ENCODE data around the gene CITED4. TPM values are rescaled to one million over a fixed set of nuclear protein-coding genes. Genes with fewer than 3 reads are reported as not detected.

Gene CITED4
- total RNA-seq, 1 donor from 2014 or later = 26.0 TPM

GRCh38 chr1:40838045-40838979 lies 23.9 kb downstream of the CITED4 start:
- no peak for DNase-seq (ENCODE audit: extremely low spot score, unreplicated experiment)
- Mint-ChIP-seq H3K9me3 (ENCODE audit: unreplicated experiment) (peaks cover 6% of the 10 kb centered on the region), H3K36me3 (ENCODE audit: unreplicated experiment) (peaks cover 3% of the 10 kb centered on the region), H3K27me3 (ENCODE audit: unreplicated experiment) (no peaks in the 10 kb centered on the region), H3K27ac (ENCODE audit: unreplicated experiment) (no peak overlapping the region), H3K4me1 (ENCODE audit: unreplicated experiment) (no peaks in the 10 kb centered on the region), H3K4me3 (ENCODE audit: unreplicated experiment) (no peak overlapping the region)
- TF ChIP-seq, protein P1, sequence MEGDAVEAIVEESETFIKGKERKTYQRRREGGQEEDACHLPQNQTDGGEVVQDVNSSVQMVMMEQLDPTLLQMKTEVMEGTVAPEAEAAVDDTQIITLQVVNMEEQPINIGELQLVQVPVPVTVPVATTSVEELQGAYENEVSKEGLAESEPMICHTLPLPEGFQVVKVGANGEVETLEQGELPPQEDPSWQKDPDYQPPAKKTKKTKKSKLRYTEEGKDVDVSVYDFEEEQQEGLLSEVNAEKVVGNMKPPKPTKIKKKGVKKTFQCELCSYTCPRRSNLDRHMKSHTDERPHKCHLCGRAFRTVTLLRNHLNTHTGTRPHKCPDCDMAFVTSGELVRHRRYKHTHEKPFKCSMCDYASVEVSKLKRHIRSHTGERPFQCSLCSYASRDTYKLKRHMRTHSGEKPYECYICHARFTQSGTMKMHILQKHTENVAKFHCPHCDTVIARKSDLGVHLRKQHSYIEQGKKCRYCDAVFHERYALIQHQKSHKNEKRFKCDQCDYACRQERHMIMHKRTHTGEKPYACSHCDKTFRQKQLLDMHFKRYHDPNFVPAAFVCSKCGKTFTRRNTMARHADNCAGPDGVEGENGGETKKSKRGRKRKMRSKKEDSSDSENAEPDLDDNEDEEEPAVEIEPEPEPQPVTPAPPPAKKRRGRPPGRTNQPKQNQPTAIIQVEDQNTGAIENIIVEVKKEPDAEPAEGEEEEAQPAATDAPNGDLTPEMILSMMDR (IDR thresholded peaks at IDR 0.05) = no peak

GRCh38 chr1:40837601-40838000 lies 24.6 kb downstream of the CITED4 start:
- Mint-ChIP-seq H3K4me1 (ENCODE audit: unreplicated experiment) (no peaks in the 10 kb centered on the region), H3K27me3 (ENCODE audit: unreplicated experiment) (no peaks in the 10 kb centered on the region), H3K9me3 (ENCODE audit: unreplicated experiment) (peaks cover 4% of the 10 kb centered on the region), H3K36me3 (ENCODE audit: unreplicated experiment) (peaks cover 3% of the 10 kb centered on the region), H3K27ac (ENCODE audit: unreplicated experiment) (no peak overlapping the region), H3K4me3 (ENCODE audit: unreplicated experiment) (no peak overlapping the region)
- TF ChIP-seq, protein P1 (IDR thresholded peaks at IDR 0.05) = no peak
- DNase-seq (ENCODE audit: extremely low spot score, unreplicated experiment) = no peak

GRCh38 chr1:40836283-40836682 lies 25.9 kb downstream of the CITED4 start:
- H3K9me3 Mint-ChIP-seq (ENCODE audit: unreplicated experiment) = no peaks in the 10 kb centered on the region
- TF ChIP-seq, protein P1 (IDR thresholded peaks at IDR 0.05) = no peak
- DNase-seq (ENCODE audit: extremely low spot score, unreplicated experiment) = no peak
- no peak overlapping the region for H3K27ac Mint-ChIP-seq (ENCODE audit: unreplicated experiment)
- no peaks in the 10 kb centered on the region for H3K4me1 Mint-ChIP-seq (ENCODE audit: unreplicated experiment)
- H3K27me3 Mint-ChIP-seq (ENCODE audit: unreplicated experiment) = no peaks in the 10 kb centered on the region
- no peak overlapping the region for H3K4me3 Mint-ChIP-seq (ENCODE audit: unreplicated experiment)
- H3K36me3 Mint-ChIP-seq (ENCODE audit: unreplicated experiment) = no peaks in the 10 kb centered on the region

DNA sequence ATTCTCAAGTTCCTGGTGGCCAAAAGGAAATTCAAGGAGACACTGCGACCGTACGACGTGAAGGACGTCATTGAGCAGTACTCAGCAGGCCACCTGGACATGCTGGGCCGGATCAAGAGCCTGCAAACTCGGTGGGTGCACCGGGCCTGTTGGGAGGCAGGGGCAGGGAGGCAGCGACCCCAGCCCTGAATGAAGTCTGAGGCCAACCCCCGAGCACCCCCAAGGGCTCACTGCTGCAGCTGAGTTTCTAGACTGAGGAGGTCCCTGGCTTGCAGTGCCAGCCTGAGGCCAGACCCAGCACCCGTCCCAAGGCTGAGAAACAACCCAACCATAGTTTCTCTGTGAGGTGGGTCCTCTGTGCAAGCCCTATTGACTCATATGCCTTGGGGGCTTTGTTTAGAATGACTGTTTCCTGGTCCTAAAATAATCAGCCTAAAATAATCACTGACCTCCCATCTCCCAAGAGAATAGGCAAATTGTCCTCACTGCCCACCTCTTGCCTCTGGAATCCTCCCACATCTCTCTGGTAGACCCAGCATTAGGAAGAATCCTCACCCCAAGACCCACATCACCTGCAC lies 27.1 kb downstream of the CITED4 start:
- no peak for DNase-seq (ENCODE audit: extremely low spot score, unreplicated experiment)
- H3K9me3 Mint-ChIP-seq (ENCODE audit: unreplicated experiment) = no peaks in the 10 kb centered on the region
- H3K36me3 Mint-ChIP-seq (ENCODE audit: unreplicated experiment) = no peaks in the 10 kb centered on the region
- TF ChIP-seq, protein P1 (IDR thresholded peaks at IDR 0.05) = no peak
- H3K4me3 Mint-ChIP-seq (ENCODE audit: unreplicated experiment) = no peak overlapping the region
- H3K4me1 Mint-ChIP-seq (ENCODE audit: unreplicated experiment) = no peaks in the 10 kb centered on the region
- H3K27ac Mint-ChIP-seq (ENCODE audit: unreplicated experiment) = no peak overlapping the region
- H3K27me3 Mint-ChIP-seq (ENCODE audit: unreplicated experiment) = no peaks in the 10 kb centered on the region

GRCh38 chr1:40833979-40834378 lies 28.2 kb downstream of the CITED4 start:
- H3K27ac Mint-ChIP-seq (ENCODE audit: unreplicated experiment) = no peak overlapping the region
- no peaks in the 10 kb centered on the region for H3K4me1 Mint-ChIP-seq (ENCODE audit: unreplicated experiment)
- H3K9me3 Mint-ChIP-seq (ENCODE audit: unreplicated experiment) = no peaks in the 10 kb centered on the region
- no peak for DNase-seq (ENCODE audit: extremely low spot score, unreplicated experiment)
- no peaks in the 10 kb centered on the region for H3K27me3 Mint-ChIP-seq (ENCODE audit: unreplicated experiment)
- no peak overlapping the region for H3K4me3 Mint-ChIP-seq (ENCODE audit: unreplicated experiment)
- TF ChIP-seq, protein P1 (IDR thresholded peaks at IDR 0.05) = no peak
- H3K36me3 Mint-ChIP-seq (ENCODE audit: unreplicated experiment) = no peaks in the 10 kb centered on the region

Data from osteocyte (in vitro differentiated cells).